ENCODE data around the gene TENT4B. TPM values are rescaled to one million over a fixed set of nuclear protein-coding genes. Genes with fewer than 3 reads are reported as not detected.

TENT4B gene
- total RNA-seq, 2 experiments from 2014 or later: 5.8 to 8.8 TPM

- intact Hi-C loops (cut with micrococcal nuclease; ENCODE audit: unreplicated experiment): no loop called here
- H3K4me3 ChIP-seq (ENCODE audit: low read depth, low read length, poor library complexity, severe bottlenecking): no peak overlapping the region
- no peak overlapping the region for H3K27ac ChIP-seq (ENCODE audit: low read depth, low read length, poor library complexity, severe bottlenecking)
- ChIA-PET POLR2A (no interaction called here), CTCF (ENCODE audit: unreplicated experiment) (no interaction called here)
- H3K9me2 ChIP-seq (ENCODE audit: insufficient read depth, low read length): no peaks in the 10 kb centered on the region
- H3K36me3 ChIP-seq (ENCODE audit: insufficient read depth, low read length): peaks cover 30% of the 10 kb centered on the region; the same call in 1 of the 2 replicates
- TF ChIP-seq EZH2phosphoT487 (IDR thresholded peaks at IDR 0.05; ENCODE audit: borderline replicate concordance, low read depth, low read length): no peak
- no peak for TF ChIP-seq CTCF (conservative IDR thresholded peaks at IDR 0.05; ENCODE audit: low read length)
- H3K4me1 ChIP-seq (ENCODE audit: insufficient read depth, low read length, poor library complexity, severe bottlenecking): no peaks in the 10 kb centered on the region
- no peaks in the 10 kb centered on the region for H4K20me1 ChIP-seq (ENCODE audit: insufficient read depth, low read length)
- BruUV-seq (replicated peaks): no TSS peak
- no peak overlapping the region for H2AFZ ChIP-seq (ENCODE audit: low read length)
- no peaks in the 10 kb centered on the region for H3K79me2 ChIP-seq (ENCODE audit: insufficient read depth, low read depth, low read length)
- H3K4me2 ChIP-seq (ENCODE audit: low read length): no peak overlapping the region
- H3K9me3 ChIP-seq (ENCODE audit: low read length): no peaks in the 10 kb centered on the region
- no peak for DNase-seq (ENCODE audit: low spot score)
These were observed 71.2 kb downstream of the TENT4B start for GRCh38 chr16:50224286-50224685.

GRCh38 chr16:50227120-50227519, 74.0 kb downstream of the TENT4B start:
- no TSS peak for BruUV-seq (replicated peaks)
- no peaks in the 10 kb centered on the region for H3K4me1 ChIP-seq (ENCODE audit: insufficient read depth, low read length, poor library complexity, severe bottlenecking)
- H3K27ac ChIP-seq (ENCODE audit: low read depth, low read length, poor library complexity, severe bottlenecking): no peak overlapping the region
- no peak overlapping the region for H3K4me3 ChIP-seq (ENCODE audit: low read depth, low read length, poor library complexity, severe bottlenecking)
- no peaks in the 10 kb centered on the region for H3K9me3 ChIP-seq (ENCODE audit: low read length)
- DNase-seq (ENCODE audit: low spot score): no peak
- H3K79me2 ChIP-seq (ENCODE audit: insufficient read depth, low read depth, low read length): no peaks in the 10 kb centered on the region
- H3K36me3 ChIP-seq (ENCODE audit: insufficient read depth, low read length): peaks cover 27% of the 10 kb centered on the region; the same call in 1 of the 2 replicates
- POLR2A ChIA-PET: interaction anchor here (0.7 to 0.9 kb wide), 2 partner anchors 23 to 34 kb away, joined by 3 read pairs; no protein-coding TSS in a partner anchor
- no peaks in the 10 kb centered on the region for H3K9me2 ChIP-seq (ENCODE audit: insufficient read depth, low read length)
- H2AFZ ChIP-seq (ENCODE audit: low read length): no peak overlapping the region
- CTCF ChIA-PET (ENCODE audit: unreplicated experiment): no interaction called here
- no peak for TF ChIP-seq CTCF (conservative IDR thresholded peaks at IDR 0.05; ENCODE audit: low read length)
- TF ChIP-seq EZH2phosphoT487 (IDR thresholded peaks at IDR 0.05; ENCODE audit: borderline replicate concordance, low read depth, low read length): no peak
- no peaks in the 10 kb centered on the region for H4K20me1 ChIP-seq (ENCODE audit: insufficient read depth, low read length)
- intact Hi-C loops (cut with micrococcal nuclease; ENCODE audit: unreplicated experiment): no loop called here
- no peak overlapping the region for H3K4me2 ChIP-seq (ENCODE audit: low read length)

- POLR2A ChIA-PET: interaction anchor here (0.7 to 0.9 kb wide), 2 partner anchors 23 to 35 kb away, joined by 3 read pairs; no protein-coding TSS in a partner anchor
- CTCF ChIA-PET (ENCODE audit: unreplicated experiment): no interaction called here
These were observed 74.6 kb downstream of the TENT4B start for GRCh38 chr16:50227665-50228064.

More at GRCh38 chr16:50227665-50228064, 74.6 kb downstream of the TENT4B start:
- Histone ChIP-seq H2AFZ (ENCODE audit: low read length) (no peak overlapping the region), H4K20me1 (ENCODE audit: insufficient read depth, low read length) (no peaks in the 10 kb centered on the region), H3K79me2 (ENCODE audit: insufficient read depth, low read depth, low read length) (no peaks in the 10 kb centered on the region), H3K4me1 (ENCODE audit: insufficient read depth, low read length, poor library complexity, severe bottlenecking) (no peaks in the 10 kb centered on the region), H3K9me2 (ENCODE audit: insufficient read depth, low read length) (no peaks in the 10 kb centered on the region), H3K36me3 (ENCODE audit: insufficient read depth, low read length) (peaks cover 27% of the 10 kb centered on the region; the same call in 1 of the 2 replicates), H3K4me2 (ENCODE audit: low read length) (no peak overlapping the region), H3K4me3 (ENCODE audit: low read depth, low read length, poor library complexity, severe bottlenecking) (no peak overlapping the region), H3K9me3 (ENCODE audit: low read length) (no peaks in the 10 kb centered on the region), H3K27ac (ENCODE audit: low read depth, low read length, poor library complexity, severe bottlenecking) (no peak overlapping the region)
- intact Hi-C loops (cut with micrococcal nuclease; ENCODE audit: unreplicated experiment): no loop called here
- TF ChIP-seq EZH2phosphoT487 (IDR thresholded peaks at IDR 0.05; ENCODE audit: borderline replicate concordance, low read depth, low read length) (no peak), CTCF (conservative IDR thresholded peaks at IDR 0.05; ENCODE audit: low read length) (no peak)
- DNase-seq (ENCODE audit: low spot score): no peak
- BruUV-seq (replicated peaks): no TSS peak
